ENCODE data around the gene MPRIP.

The MPRIP gene

GRCh38 chr17:17075125-17075781, 33.0 kb downstream of the MPRIP start:
- no peak for TF ChIP-seq REST (IDR thresholded peaks at IDR 0.05; ENCODE audit: insufficient read depth in 1 of 2, low read depth in 2 of 2, low read length in 2 of 2)
- no peak for TF ChIP-seq POLR2AphosphoS5 (IDR thresholded peaks at IDR 0.05; ENCODE audit: low read depth, low read length)
- TF ChIP-seq SIN3A (IDR thresholded peaks at IDR 0.05; ENCODE audit: borderline replicate concordance, insufficient read depth, low read length) = no peak
- TF ChIP-seq FOXP2 (optimal IDR thresholded peaks at IDR 0.05; ENCODE audit: borderline replicate concordance, extremely low read depth, extremely low read length, insufficient read depth) = no peak
- TF ChIP-seq TAF1 (IDR thresholded peaks at IDR 0.05; ENCODE audit: borderline replicate concordance, insufficient read depth, low read length) = no peak

- TF ChIP-seq FOXP2 (optimal IDR thresholded peaks at IDR 0.05; ENCODE audit: borderline replicate concordance, extremely low read depth, extremely low read length, insufficient read depth) (no peak), POLR2AphosphoS5 (IDR thresholded peaks at IDR 0.05; ENCODE audit: low read depth, low read length) (no peak), SIN3A (IDR thresholded peaks at IDR 0.05; ENCODE audit: borderline replicate concordance, insufficient read depth, low read length) (no peak), REST (IDR thresholded peaks at IDR 0.05; ENCODE audit: insufficient read depth in 1 of 2, low read depth in 2 of 2, low read length in 2 of 2) (no peak), TAF1 (IDR thresholded peaks at IDR 0.05; ENCODE audit: borderline replicate concordance, insufficient read depth, low read length) (no peak)
Measured at GRCh38 chr17:17076066-17076465, 33.8 kb downstream of the MPRIP start.

- TF ChIP-seq TAF1 (IDR thresholded peaks at IDR 0.05; ENCODE audit: borderline replicate concordance, insufficient read depth, low read length) (no peak), FOXP2 (optimal IDR thresholded peaks at IDR 0.05; ENCODE audit: borderline replicate concordance, extremely low read depth, extremely low read length, insufficient read depth) (no peak), POLR2AphosphoS5 (IDR thresholded peaks at IDR 0.05; ENCODE audit: low read depth, low read length) (no peak), SIN3A (IDR thresholded peaks at IDR 0.05; ENCODE audit: borderline replicate concordance, insufficient read depth, low read length) (no peak), REST (IDR thresholded peaks at IDR 0.05; ENCODE audit: insufficient read depth in 1 of 2, low read depth in 2 of 2, low read length in 2 of 2) (no peak)
Measured at GRCh38 chr17:17077101-17077500, 34.8 kb downstream of the MPRIP start.

- TF ChIP-seq SIN3A (IDR thresholded peaks at IDR 0.05; ENCODE audit: borderline replicate concordance, insufficient read depth, low read length) = no peak
- no peak for TF ChIP-seq REST (IDR thresholded peaks at IDR 0.05; ENCODE audit: insufficient read depth in 1 of 2, low read depth in 2 of 2, low read length in 2 of 2)
- no peak for TF ChIP-seq POLR2AphosphoS5 (IDR thresholded peaks at IDR 0.05; ENCODE audit: low read depth, low read length)
- no peak for TF ChIP-seq FOXP2 (optimal IDR thresholded peaks at IDR 0.05; ENCODE audit: borderline replicate concordance, extremely low read depth, extremely low read length, insufficient read depth)
- no peak for TF ChIP-seq TAF1 (IDR thresholded peaks at IDR 0.05; ENCODE audit: borderline replicate concordance, insufficient read depth, low read length)
Measured at GRCh38 chr17:17077861-17078732, 35.8 kb downstream of the MPRIP start.
